NCI-H510A (cell line): ENCODE measurements around the gene OR1D5.
"Not testable (repeated sequence)": the region's sequence is repeated elsewhere in the genome, so short reads cannot be mapped to it uniquely, and the experiment has no call there.

Experiments used
- DNase-seq: peaks from one replicate; lab custom pipeline; 2025; lab: John Stamatoyannopoulos, UW

OR1D5 gene

DNA sequence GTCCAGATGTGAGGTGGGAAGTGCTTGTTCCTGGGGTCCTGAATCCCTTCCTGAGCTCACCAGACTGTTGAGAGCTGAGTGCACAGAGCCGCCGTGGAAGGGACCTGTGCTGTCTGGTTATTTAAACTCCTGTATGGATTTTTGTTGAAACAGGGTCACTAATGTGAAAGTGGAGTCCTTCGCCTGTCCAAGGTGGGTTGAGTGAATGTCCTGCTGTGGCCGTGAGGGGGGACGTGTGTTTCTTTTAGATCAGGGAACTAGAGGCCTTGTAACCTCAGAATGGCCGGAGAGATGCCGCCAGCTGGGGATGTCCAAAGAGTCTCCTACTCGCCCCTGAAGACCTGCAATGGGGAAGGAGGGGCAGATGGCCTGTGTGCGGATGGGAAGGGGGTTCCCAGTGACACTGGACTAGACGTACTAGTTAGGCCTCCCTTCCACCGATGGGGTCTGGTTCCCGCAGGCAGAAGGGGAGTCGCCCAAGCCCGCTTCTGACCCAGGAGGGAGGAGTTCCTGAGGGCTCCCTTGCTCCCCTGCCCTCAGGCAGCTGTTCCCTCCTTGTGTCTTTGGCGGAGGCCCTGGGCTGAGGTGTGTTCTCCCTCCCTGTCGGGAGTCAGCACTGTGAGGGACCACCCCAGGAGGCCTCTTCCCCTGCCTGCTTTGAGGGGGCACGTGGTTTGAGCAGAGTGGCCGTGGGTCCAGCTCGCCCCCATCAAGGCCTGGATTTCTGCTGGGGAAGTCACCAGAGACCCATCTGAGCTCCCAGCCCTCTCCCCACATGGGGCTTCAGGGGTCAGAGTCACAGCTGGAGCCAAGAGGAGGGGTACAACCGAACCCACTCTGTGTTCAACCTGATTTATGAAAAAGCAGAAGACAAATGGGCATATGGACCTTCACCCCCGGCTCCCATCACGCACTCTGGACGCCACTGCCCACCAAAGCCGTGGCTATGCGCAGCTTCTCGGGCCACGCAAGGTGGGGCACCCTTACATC is 30.9 kb downstream of the OR1D5 start:
- no peak for DNase-seq

DNA sequence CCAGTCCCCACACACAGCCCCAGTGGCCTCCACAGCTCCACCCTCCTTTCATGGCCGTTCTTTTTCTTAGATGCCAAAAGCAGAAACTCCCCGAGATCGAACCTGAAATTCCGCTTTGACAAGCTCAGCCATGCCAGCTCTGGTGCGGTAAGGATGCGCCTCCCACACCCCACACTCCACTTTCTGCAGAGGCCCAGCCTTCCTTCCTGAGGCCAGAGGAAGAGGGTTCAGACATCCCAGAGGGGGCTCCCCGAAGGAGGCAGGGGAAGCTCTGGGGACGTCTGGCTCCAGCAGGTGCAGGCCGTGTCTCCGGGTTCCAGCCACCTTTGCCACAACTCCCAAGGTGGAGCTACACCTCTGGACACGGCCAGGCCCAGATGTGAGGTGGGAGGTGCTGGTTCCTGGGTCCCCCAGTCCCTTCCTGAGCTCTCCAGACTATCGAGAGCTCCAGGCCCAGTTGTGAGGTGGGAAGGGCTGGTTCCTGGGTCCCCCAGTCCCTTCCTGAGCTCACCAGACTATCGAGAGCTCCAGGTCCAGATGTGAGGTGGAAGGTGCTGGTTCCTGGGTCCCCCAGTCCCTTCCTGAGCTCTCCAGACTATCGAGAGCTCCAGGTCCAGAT is 32.4 kb downstream of the OR1D5 start:
- DNase-seq: not testable (repeated sequence)

DNA sequence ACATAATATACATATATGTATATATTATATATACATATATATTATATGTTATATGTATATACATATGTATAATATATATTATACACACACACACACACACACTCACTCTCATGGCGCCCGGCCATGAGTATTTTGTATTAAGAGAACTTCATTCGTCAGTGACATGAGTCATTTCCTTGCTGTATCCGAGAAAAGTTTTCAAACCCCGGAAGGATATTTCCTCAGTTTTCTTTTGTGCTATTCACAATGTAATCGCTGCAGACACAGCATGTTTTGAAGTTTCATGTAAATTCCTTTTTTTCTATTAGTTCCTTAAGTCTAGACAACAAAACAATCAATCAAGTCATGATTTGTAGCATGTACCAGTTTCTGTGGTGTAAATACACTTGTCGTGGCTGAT is 33.3 kb downstream of the OR1D5 start:
- no peak for DNase-seq

DNA sequence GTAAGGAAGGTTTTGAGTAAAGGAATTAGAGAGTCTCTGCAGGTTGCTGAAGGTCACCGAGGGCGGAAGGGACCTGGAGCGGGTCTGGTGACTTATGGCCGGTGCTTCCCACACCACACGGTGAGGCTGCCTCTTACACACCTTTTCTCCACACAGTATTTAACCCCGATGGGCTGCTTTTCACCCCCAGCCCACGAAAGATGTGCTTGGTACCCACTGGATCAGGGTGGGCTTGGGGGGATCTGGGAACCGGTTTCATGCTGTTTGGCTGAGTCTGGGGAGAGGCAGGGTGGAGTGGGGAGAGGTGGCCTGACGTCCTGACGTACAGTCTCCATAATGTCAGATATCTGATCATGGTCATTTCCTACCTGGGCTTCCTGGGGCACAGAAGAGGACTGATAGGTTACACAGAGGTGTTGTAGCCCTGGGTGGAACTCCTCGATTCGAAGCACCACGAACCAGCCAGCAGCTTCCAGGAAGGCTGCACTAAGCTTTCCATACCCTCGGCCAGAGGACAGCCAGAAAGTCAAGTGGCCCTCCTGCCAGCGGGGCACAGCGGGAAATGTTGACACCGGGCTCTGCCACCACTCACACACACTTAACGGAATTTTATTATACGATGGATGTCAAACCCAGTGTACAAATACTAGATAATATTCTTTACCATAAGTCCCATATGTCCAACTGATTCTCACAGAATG is 34.0 kb downstream of the OR1D5 start:
- DNase-seq: peak; percentile 46

DNA sequence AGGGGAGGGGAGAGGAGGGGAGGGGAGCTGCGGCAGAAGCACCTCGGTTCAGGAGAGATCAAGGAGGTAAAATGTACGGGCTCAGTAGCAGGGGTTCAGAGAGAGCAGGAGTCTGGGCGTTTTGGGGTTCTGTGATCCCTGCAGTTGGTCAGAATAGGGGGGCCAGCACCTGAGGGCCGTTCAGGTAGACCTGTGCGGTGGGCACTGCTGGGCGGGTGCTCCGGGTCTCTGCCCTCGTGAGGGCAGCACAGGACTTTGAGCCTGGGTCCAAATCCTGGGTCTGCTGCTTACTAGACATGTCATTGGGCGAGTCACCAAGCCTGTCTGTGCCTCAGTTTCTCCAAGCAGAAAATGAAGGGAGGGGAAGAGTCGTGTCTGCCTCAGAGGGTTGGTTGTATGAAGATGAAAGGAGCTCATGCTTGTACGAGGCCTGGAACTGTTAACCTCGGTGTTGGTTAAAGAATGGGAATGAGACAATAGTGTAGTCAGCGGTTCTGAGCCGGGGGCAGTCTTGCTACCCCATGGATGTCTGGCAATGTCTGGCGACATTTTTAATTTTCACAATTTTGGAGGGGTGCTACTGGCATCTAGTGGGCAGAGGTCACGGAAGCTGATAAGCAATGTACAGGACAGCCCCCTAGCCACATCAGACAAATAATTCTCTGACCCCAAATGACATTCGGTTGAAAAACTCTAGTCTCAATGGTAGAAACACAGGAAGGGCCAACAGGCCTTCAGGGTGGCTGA is 35.4 kb downstream of the OR1D5 start:
- no peak for DNase-seq

DNA sequence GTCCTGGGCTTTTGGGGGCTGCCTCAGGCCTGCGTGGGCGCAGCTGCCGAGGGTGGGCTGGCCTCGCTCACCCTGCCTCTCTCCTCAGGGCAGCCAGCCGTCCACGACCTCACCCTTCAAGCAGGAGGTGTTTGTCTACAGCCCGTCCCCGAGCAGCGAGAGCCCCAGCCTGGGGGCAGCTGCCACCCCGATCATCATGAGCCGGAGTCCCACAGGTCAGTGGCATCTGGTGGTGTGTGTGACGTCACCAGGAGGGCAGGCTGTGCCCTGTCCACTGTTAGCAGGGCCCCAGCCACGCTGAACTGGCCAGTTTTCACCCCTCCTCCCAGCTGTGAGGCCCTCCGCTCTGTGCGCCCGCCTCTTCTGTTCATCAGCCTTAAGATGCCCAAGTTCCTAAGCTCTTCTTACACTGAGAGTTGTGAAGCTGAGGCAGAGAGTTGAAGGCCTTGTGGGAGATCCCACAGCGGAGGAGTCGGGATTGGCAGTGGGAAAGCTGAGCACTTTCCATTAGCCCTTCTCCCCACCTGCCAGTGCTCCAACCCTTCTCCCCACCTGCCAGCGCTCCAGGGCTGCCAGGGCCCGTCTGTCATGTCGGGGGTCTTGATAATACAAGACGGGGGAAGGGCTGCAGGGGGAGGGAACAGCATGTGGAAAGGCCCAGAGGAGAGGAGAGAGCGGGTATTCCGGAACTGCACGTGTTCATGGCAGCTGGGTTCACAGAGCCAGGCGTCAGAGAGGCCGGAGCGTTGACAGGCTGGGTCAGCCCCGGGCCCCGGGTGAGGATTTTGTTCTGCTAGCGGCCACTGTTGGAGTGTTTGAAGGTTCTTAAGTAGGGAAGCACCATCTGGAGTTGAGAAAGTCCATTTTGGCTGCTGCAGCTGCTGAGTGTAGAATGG is 36.3 kb downstream of the OR1D5 start:
- DNase-seq: no peak

DNA sequence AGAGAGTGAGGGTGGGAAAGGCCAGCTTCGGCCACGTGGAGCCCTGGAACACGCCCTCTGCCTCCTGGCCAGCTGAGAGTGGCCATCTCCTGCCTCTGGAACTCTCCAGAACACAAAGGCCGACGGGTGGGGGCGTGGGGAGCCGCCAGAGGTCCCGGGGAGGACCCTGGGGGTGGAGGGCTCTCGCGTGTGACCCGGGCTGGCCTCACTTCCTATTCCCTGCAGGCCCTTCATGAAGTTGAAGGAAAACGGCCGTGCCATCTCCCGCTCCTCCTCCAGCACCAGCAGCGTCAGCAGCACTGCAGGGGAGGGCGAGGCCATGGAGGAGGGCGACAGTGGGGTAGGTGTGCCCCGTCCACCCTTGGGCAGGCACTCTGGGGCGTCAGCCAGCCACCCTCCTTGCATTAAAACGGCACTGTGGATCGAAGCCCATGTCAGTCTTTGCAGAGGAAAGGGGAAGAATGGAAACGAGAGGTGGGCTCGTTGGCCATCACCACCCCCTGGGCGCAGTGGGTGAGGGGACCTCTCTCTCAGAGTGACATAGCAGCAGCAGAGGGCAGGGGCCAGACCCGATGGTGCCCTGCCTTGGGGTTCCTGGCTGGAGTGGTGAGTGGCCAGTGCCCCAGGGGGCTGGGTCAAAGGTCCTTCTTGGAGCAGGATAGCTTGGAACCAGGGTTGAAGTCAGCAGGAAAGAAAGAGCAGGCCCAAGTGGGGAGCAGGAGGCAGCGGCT is 37.1 kb downstream of the OR1D5 start:
- no peak for DNase-seq

DNA sequence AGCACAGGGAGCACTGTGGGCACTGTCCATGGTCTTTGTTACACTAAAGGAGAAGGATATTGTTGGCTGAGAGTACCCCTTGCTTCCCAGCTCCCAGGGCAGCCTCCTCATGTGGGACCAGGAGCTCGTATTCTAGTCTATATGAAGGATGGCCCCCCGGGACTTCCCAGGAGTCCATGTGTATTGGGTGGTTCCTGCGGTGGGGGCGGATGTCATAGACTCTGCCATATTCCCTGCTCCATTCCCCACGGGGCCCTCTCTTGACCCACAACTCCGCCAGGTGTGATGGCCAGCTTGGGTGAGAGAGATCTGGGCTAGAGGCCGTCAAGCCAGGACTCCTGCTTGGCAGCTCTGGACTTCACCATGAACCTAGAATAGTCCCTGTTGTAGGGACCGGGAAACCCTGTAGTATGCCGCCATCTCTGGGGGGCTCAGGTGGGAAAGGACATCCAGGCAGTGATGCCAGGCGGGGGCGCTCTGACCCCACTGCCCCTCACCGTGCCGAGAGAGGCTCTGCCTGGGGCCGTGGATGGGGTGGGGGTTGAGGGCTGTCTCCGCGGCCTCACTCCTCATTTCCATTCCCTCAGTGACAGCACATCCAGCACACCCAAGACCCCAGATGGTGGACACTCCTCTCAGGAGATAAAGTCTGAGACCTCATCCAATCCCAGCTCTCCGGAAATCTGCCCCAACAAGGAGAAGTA is 37.8 kb downstream of the OR1D5 start:
- no peak for DNase-seq

DNA sequence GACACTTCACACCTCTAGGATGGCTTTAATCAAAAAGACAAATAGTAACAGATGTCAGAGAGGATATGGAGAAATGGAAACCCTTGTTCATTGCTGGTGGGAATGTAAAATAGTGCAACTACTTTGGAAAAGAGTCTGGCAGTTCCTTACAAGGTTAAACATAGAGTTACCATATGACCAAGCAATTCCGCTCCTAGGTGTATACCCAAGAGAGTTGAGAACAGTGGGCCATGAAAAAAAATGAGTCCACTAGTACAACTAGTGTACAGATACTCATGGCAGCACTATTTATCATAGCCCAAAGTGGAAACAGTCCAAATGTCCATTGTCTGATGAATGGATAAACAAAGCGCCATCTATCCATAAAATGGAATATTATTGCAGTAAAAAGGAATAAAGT is 39.1 kb downstream of the OR1D5 start:
- no peak for DNase-seq

DNA sequence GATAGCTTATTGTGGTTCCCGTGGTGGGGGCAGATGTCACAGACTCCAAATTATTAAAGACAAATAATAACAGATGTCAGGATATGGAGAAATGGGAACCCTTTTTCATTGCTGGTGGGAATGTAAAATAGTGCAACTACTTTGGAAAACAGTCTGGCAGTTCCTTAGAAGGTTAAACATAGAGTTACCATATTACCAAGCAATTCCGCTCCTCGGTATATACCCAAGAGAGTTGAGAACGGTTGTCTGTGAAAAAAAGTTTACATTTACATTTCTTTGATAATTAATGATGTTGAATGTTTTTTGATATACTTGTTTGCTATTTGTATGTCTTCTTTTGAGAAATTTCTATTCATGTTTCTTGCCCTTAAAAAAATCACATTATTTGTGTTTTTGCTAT is 41.2 kb downstream of the OR1D5 start:
- DNase-seq: no peak

DNA sequence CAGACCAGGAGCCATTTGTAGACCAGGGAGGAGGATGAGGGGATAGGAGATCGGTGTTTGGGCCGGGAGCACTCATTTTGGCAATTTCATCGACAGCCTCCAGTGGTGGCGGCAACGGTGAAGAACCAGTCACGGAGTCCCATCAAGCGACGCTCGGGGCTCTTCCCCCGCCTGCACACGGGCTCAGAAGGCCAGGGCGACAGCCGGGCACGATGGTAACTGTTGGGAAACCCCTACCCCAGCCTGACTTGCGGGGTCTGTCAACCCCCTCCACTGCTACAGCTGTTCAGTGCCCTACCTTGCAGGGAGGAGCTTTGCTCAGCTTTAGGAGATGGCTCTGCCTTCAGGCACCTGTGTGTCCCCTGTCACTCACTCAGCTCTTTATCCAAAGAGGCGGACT is 43.0 kb downstream of the OR1D5 start:
- no peak for DNase-seq

DNA sequence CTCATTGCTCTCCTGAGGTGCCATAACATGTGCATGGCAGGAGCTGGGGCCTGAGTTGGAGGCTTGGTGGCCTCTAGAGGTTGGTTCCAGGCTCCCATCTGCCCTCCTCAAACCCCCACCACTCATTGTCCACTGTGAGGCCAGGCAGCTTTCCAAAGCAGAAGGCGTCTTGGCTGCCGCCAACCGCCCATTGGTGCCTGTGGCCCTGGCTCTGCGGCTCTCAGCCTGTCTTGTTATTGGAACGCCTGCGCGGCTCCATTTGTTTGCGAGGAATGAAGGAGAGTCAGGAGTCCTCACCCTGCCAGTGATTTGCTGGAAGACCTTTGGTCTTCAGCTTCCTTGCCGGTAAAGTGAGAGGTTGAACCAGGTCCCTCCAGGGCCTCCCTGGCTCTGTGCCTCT is 43.6 kb downstream of the OR1D5 start:
- DNase-seq: no peak

DNA sequence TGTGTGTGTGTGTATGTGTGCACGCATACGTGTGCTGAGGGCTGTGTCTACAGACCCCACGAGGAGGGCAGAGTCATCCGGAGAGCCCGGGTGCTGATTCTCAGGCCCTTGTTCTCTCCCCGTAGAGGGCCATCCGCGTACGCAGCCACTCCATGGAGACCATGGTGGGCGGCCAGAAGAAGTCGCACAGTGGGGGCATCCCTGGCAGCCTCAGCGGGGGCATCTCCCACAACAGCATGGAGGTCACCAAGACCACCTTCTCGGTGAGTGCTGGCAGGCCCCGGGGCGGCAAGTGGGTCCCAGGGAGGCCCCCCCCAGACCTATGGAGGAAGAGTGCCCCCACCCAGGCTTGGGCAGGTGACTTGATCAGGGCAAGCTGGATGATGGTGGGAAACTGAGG is 45.5 kb downstream of the OR1D5 start:
- no peak for DNase-seq

DNA sequence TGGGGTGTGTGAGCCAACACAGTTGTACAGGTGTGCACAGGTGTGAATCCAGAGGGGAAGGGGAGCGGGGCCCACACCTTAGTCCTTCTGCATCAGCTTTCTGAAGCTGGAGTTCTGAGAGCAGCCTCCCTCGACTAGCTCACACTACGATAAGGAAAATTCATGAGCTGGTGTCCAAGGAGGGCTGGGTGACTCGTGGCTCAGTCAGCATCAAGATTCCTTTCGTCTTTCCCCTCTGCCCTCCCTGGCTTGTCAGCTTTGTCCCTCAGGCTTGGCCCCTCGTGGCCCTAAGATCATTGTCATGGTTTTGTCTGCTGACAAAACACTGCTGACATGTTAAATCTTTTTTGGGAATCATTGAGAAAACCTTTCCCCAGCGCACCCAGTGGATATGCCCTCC is 47.5 kb downstream of the OR1D5 start:
- no peak for DNase-seq

DNA sequence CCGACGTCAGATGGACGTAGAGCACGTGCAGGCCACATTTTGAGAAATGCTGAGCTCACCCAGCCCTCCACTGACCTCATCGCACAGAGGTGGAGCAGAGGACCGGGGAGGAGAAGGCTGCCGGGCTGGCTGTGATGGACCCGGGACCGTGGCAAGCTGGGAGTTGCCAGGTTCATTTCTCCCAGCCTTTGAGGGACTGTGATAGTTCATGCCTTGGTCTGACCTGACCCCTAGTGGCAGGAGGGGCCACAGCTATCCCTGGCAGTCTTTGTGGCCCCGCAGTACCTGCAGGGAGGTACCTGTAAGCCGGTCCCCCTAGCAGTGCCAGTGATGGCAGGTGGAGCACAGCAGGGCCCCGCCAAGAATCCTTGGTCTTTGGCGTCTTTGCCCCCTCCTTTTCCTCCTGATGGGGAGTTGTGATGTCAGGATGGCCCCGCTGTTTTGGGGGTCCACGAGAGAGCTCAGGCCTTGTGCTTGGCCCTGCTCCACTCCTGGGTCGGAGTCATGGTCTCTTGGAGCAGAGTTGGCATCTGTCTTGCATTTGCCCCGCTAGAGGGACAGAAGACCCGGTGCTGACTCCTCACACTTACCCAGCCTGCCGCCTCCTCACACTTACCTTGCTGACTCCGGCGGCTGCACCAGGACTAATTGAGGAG is 50.4 kb downstream of the OR1D5 start:
- peak; percentile 19 for DNase-seq
